Hematopoietic multipotent progenitor cell treated with erythropoietin and hydrocortisone succinate and interleukin-3 and kit ligand, for 15 days (in vitro differentiated cells): ENCODE measurements around the gene NOS1AP.
"Not testable (repeated sequence)": the region's sequence is repeated elsewhere in the genome, so short reads cannot be mapped to it uniquely, and the experiment has no call there.

Experiments
- DNase-seq: peaks from one replicate; pipeline ENCODE4 v3.0.0-alpha.2; 2015; ENCODE audit warnings: low spot score

NOS1AP gene

DNA sequence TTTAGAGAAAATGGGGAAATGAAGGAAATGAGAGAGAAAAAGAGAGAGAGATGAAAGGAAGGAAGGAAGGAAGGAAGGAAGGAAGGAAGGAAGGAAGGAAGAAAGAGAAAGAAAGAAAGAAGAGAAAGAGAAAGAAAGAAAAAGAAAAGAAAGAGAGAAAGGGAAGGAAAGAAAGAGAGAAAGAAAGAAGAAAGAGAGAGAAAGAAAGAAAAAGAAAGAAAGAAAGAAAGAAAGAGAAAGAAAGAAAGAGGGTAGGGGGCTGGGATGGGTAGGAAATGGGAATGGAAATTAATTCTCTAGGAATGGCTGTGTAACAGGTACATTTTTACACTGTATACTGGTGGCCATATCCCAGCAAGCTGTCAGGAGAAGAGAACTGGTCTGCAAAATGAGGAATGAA is 346.7 kb downstream of the NOS1AP start:
- no peak for DNase-seq

DNA sequence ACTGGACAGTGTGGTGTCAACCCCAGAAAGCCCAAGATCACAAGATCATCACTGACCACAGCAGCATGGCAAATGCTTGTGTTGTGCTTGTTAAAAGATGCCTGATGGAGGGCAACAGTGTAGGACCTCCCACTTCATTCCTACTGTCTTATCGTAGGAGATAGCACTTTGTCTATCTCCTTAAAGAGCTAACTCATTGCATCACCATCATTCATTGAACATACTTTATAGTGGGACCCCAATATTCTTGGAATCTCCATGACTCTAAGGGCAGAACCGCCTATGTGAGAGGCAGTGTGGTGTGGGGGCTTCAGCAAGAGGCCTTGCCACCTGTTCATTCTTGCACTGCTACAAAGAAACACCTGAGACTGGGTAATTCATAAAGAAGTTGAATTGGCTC is 347.4 kb downstream of the NOS1AP start:
- DNase-seq, result no peak

DNA sequence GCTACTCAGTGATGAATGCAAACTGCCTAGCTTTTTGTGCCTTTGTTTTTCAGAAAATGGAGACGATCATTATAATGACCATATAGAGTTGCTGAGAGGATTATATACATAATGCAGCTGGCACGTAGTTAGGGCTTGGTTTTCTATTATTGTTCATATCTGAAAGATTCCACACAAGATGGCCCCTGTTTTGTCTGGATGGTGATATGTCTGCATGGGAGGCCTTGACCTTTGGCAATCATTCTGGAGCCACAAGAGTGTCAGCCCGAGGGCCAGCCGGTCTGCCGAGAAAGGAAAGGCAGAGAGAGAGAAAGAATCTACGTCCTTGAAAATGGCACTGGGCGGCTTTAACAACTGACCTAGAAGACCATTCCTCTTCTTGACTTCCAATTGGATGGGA is 348.2 kb downstream of the NOS1AP start:
- no peak for DNase-seq

DNA sequence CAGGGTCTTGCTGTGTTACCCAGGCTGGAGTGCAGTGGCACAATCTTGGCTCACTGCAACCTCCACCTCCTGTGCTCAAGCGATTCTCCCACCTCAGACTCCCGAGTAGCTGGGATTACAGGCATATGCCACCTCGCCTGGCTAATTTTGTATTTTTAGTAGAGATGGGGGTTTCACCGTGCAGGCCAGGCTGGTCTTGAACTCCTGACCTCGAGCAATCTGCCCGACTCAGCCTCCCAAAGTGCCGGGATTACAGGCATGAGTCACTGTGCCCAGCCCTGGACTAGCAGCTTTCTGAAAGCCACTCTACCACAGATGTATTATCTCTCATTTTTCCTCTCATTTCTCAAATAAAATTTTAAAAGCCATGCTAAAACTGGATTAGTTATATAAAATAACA is 349.1 kb downstream of the NOS1AP start:
- not testable (repeated sequence) for DNase-seq

DNA sequence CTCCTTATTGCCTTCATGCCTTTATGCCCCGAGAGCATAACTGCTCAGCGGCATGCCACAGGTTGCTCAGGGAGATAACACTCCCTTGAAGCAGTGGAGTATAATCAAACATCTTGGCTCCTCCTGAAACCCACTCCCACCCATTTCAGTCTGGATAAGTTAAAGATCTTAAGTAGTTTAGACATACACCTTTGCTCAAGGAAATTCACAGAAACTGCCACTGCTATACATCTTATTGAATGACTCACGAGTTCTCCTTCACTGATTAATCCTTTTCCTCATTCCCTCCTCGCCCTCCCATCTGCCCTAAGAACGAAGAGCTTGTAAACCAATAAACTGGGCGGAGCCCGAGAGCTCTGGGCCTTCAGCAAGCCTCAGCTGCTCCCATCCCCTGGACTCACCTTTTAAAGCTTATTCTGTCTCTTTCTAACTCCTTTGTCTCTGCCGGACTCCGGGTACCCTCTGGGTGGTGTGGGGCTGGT is 350.0 kb downstream of the NOS1AP start:
- not testable (repeated sequence) for DNase-seq
